MCF 10A (cell line): Measurements from ENCODE around the gene UBA5. TPM values are rescaled to one million over a fixed set of nuclear protein-coding genes. Genes with fewer than 3 reads are reported as not detected.

Source experiments
- BruUV-seq: library from RNA; stranded (reverse); fragments of 400-500 nt; replicated peaks from 2 replicates; lab custom pipeline; 2021; lab: Mats Ljungman, UMichigan
- CTCF ChIA-PET: fragments of 300-600 bp; sonication (Branson Sonifier 250); formaldehyde crosslinking; extraction: SDS; loops from one replicate; lab custom pipeline; 2021; ENCODE audit warnings: antibody characterized with exemption, inconsistent platforms; lab: Yijun Ruan, JAX
- POLR2A ChIA-PET: fragments of 300-600, 350-650 bp; sonication (Branson Sonifier 250); formaldehyde crosslinking; extraction: SDS; loops from one replicate; lab custom pipeline; 2020; ENCODE audit warnings: antibody characterized with exemption, inconsistent platforms; lab: Yijun Ruan, JAX
- DNase-seq: peaks from one replicate; pipeline ENCODE4 v3.0.0-alpha.2; 2018; ENCODE audit not compliant: unreplicated experiment
- H3K27ac Mint-ChIP-seq: one replicate; pipeline ENCODE4 v1.8.0; 2022; ENCODE audit warnings: mild to moderate bottlenecking, low read depth, mixed read lengths; ENCODE audit not compliant: unreplicated experiment
- H3K27me3 Mint-ChIP-seq: one replicate; pipeline ENCODE4 v1.8.0; 2022; ENCODE audit warnings: mixed read lengths; ENCODE audit not compliant: insufficient read depth, unreplicated experiment
- H3K36me3 Mint-ChIP-seq: one replicate; pipeline ENCODE4 v1.8.0; 2022; ENCODE audit warnings: mild to moderate bottlenecking, moderate library complexity, mixed read lengths; ENCODE audit not compliant: insufficient read depth, unreplicated experiment
- H3K4me1 Mint-ChIP-seq: one replicate; pipeline ENCODE4 v1.8.0; 2022; ENCODE audit warnings: mixed read lengths; ENCODE audit not compliant: insufficient read depth, unreplicated experiment
- H3K4me3 Mint-ChIP-seq: one replicate; pipeline ENCODE4 v1.8.0; 2022; ENCODE audit warnings: mild to moderate bottlenecking, moderate library complexity, mixed read lengths; ENCODE audit not compliant: unreplicated experiment
- H3K9me3 Mint-ChIP-seq: one replicate; pipeline ENCODE4 v1.8.0; 2022; ENCODE audit warnings: mixed read lengths; ENCODE audit not compliant: unreplicated experiment
- intact Hi-C: fragments of 100-400 bp; cut with micrococcal nuclease; formaldehyde crosslinking; loops from 2 replicates; pipeline ENCODE4 v1.14.1; 2022
- total RNA-seq: library from RNA; stranded (reverse); gene quantifications from 2 replicates; pipeline ENCODE4 v1.2.3, GENCODE V29; 2022
- TF ChIP-seq, protein P1 (sequence below): fragments of 200-600 bp; IDR thresholded peaks from one replicate; pipeline ENCODE4 v1.8.0; 2022; ENCODE audit warnings: antibody characterized with exemption, mild to moderate bottlenecking; ENCODE audit not compliant: unreplicated experiment

UBA5 gene
- total RNA-seq, 1 experiment from 2014 or later, result 47.7 TPM

DNA sequence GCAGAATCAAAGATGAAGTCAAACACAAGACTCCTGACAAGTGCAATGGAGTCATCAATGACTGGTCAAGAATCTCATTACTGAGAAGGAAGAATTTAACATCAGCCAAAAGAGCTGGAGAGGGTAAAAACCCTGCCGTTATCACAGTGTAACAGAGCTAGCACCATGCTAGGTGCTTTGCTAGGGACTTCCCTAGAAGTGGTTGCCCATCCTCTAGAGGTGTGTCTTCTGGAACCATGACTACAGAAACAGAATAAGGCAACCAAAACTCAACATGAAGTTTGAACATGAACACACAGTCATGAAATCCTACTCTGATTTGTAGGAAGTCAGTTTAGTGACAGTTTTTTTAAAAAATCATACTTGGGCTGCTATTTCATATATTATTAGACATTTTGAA is 10.0 kb upstream of the UBA5 start:
- ChIA-PET POLR2A (no interaction called here), CTCF (interaction anchor here (1.1 kb wide), 1 partner anchor 9 kb away, joined by 8 read pairs; no protein-coding TSS in a partner anchor)
- DNase-seq, result no peak
- Mint-ChIP-seq H3K9me3 (no peaks in the 10 kb centered on the region), H3K27ac (no peak overlapping the region), H3K36me3 (no peaks in the 10 kb centered on the region), H3K27me3 (no peaks in the 10 kb centered on the region), H3K4me1 (peaks cover under 1% of the 10 kb centered on the region), H3K4me3 (no peak overlapping the region)
- TF ChIP-seq, protein P1, sequence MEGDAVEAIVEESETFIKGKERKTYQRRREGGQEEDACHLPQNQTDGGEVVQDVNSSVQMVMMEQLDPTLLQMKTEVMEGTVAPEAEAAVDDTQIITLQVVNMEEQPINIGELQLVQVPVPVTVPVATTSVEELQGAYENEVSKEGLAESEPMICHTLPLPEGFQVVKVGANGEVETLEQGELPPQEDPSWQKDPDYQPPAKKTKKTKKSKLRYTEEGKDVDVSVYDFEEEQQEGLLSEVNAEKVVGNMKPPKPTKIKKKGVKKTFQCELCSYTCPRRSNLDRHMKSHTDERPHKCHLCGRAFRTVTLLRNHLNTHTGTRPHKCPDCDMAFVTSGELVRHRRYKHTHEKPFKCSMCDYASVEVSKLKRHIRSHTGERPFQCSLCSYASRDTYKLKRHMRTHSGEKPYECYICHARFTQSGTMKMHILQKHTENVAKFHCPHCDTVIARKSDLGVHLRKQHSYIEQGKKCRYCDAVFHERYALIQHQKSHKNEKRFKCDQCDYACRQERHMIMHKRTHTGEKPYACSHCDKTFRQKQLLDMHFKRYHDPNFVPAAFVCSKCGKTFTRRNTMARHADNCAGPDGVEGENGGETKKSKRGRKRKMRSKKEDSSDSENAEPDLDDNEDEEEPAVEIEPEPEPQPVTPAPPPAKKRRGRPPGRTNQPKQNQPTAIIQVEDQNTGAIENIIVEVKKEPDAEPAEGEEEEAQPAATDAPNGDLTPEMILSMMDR, result no peak
- intact Hi-C loops, result no loop called here
- BruUV-seq, result no TSS peak

DNA sequence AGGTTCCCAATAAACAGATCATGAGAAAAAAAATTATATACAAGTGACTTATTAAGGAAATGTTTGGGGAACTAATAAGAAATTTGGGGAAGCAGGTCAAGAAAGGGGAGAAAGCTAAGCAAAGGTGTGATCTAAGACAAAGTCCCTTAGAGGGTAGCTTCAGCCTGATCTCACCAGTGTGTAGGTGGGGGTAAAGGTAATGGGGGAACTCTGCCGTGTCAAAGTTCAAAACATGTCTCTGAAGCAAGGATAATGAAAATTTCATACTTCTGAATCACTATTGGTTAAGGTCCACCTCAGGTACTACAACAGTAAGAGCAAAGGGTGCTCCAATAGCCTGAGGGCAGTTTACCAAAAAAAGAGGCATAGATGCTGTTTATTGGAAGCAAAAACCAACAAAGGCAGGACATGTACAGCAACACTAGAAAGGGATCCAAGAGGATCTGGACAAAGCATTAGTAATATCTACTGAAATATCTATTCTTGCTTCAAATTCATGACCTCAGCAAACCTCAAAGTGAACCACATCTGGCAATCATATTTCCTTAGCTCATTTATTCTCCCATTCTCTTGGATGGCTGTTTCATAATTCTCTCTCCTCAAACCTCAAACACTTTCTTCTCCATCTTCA is 7.4 kb upstream of the UBA5 start:
- no TSS peak for BruUV-seq
- CTCF ChIA-PET, result interaction anchor here (0.6 to 1.4 kb wide), 5 partner anchors 10 to 301 kb away, joined by 3 to 15 read pairs (median 3); no protein-coding TSS in a partner anchor
- DNase-seq, result no peak

DNA sequence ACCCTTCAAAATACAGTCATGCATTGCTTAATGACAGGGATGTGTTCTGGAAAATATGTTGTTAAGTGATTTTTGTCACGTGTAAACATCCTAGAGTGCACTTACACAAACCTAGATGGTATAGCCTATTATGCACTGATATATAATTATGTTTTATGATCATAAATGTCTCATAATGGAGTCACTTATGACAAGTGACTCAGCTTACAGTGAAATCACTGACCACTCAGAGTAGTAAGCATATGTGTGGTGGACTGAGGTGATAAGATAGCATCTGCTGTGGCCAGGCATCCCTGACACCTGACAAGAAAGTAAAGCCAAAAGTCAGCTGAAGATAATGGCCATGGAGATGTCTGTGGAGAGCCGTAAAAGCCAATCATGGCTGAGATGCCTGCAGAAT is 5.9 kb upstream of the UBA5 start:
- H3K9me3 Mint-ChIP-seq, result no peaks in the 10 kb centered on the region
- H3K36me3 Mint-ChIP-seq, result no peaks in the 10 kb centered on the region
- TF ChIP-seq, protein P1, result no peak
- BruUV-seq, result no TSS peak
- no peak overlapping the region for H3K27ac Mint-ChIP-seq
- intact Hi-C loops, result no loop called here
- H3K27me3 Mint-ChIP-seq, result no peaks in the 10 kb centered on the region
- ChIA-PET POLR2A (interaction anchor here (1.0 to 1.7 kb wide), 2 partner anchors 8 to 9 kb away, joined by 3 to 4 read pairs; no protein-coding TSS in a partner anchor), CTCF (interaction anchor here (0.6 to 3.3 kb wide), 3 partner anchors 12 to 247 kb away, joined by 3 to 14 read pairs (median 5); no protein-coding TSS in a partner anchor)
- no peak for DNase-seq
- peaks cover 11% of the 10 kb centered on the region for H3K4me1 Mint-ChIP-seq
- H3K4me3 Mint-ChIP-seq, result no peak overlapping the region

More for the DNA sequence above, 7.4 kb upstream of the UBA5 start:
- intact Hi-C loops, result no loop called here
- H3K4me3 Mint-ChIP-seq, result no peak overlapping the region
- H3K4me1 Mint-ChIP-seq, result peaks cover 4% of the 10 kb centered on the region
- H3K27ac Mint-ChIP-seq, result no peak overlapping the region
- TF ChIP-seq, protein P1, result no peak
- H3K36me3 Mint-ChIP-seq, result no peaks in the 10 kb centered on the region
- POLR2A ChIA-PET, result interaction anchor here (0.7 to 1.7 kb wide), 4 partner anchors 10 to 234 kb away, joined by 3 to 4 read pairs (median 4); no protein-coding TSS in a partner anchor
- no peaks in the 10 kb centered on the region for H3K9me3 Mint-ChIP-seq
- H3K27me3 Mint-ChIP-seq, result no peaks in the 10 kb centered on the region

DNA sequence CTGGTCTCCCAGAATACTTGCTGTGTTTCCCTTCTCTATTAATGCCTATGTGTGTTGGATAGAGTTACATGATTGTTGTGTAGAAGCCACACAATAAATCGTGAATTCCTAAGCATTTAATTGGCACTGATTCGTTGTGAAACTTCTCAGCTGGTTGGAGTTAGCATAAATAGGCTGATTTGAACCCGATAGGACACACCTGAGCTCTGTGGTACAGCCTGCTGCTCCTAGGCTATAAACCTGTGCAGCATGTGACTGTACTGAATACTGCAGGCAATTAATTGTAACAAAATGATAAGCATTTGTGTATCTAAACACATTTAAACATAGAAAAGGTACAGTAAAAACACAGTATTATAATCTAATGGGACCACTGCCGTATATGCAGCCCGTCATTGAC is 5.4 kb upstream of the UBA5 start:
- Mint-ChIP-seq H3K4me1 (peaks cover 11% of the 10 kb centered on the region), H3K9me3 (no peaks in the 10 kb centered on the region), H3K36me3 (no peaks in the 10 kb centered on the region), H3K27ac (no peak overlapping the region), H3K27me3 (no peaks in the 10 kb centered on the region), H3K4me3 (no peak overlapping the region)
- POLR2A ChIA-PET, result interaction anchor here (1.0 kb wide), 1 partner anchor 10 kb away, joined by 3 read pairs; no protein-coding TSS in a partner anchor
- no TSS peak for BruUV-seq
- no peak for DNase-seq
- CTCF ChIA-PET, result interaction anchor here (0.6 to 3.3 kb wide), 4 partner anchors 12 to 248 kb away, joined by 3 to 14 read pairs (median 4); no protein-coding TSS in a partner anchor
- intact Hi-C loops, result no loop called here
- TF ChIP-seq, protein P1, result no peak
